Anterior cingulate cortex (tissue), 58 donors: ENCODE measurements around the gene DENND1A.
A peak's percentile ranks its signal among the peaks of the same experiment; 100 is the strongest.
"Not testable (repeated sequence)": the region's sequence is repeated elsewhere in the genome, so short reads cannot be mapped to it uniquely, and the experiment has no call there.

Source experiments
- DNase-seq, 58 donors: peaks; one replicate each; lab custom pipeline; 2025; lab: John Stamatoyannopoulos, UW

DENND1A gene

GRCh38 chr9:123952641-123953495, 22.9 kb upstream of the DENND1A start:
- peak in 5 of 58 donors; percentile 4 to 51 (median 15) for DNase-seq

GRCh38 chr9:123948286-123948685, 18.4 kb upstream of the DENND1A start:
- no peak for DNase-seq

GRCh38 chr9:123947326-123947725, 17.4 kb upstream of the DENND1A start:
- no peak for DNase-seq

GRCh38 chr9:123946101-123946821, 16.3 kb upstream of the DENND1A start:
- no peak for DNase-seq

- DNase-seq = no peak
These were observed 15.6 kb upstream of the DENND1A start for GRCh38 chr9:123945532-123945931.

- DNase-seq = not testable (repeated sequence)
These were observed 14.5 kb upstream of the DENND1A start for GRCh38 chr9:123944464-123944863.

GRCh38 chr9:123943671-123944070, 13.7 kb upstream of the DENND1A start:
- DNase-seq = no peak

- DNase-seq = no peak
These were observed 12.6 kb upstream of the DENND1A start for GRCh38 chr9:123942542-123942941.

- peak in 1 of 58 donors; percentile 1 for DNase-seq
These were observed 11.7 kb upstream of the DENND1A start for GRCh38 chr9:123941524-123942070.

GRCh38 chr9:123940721-123941523, 11.0 kb upstream of the DENND1A start:
- DNase-seq = no peak

- DNase-seq = no peak
These were observed 8.5 kb upstream of the DENND1A start for GRCh38 chr9:123938401-123938800.

GRCh38 chr9:123936575-123936974, 6.6 kb upstream of the DENND1A start:
- DNase-seq = not testable (repeated sequence)

- DNase-seq = no peak
These were observed 3.7 kb upstream of the DENND1A start for GRCh38 chr9:123933440-123934212.

GRCh38 chr9:123929177-123929869, 603 bp downstream of the DENND1A start:
- DNase-seq = peak in 20 of 58 donors; percentile 8 to 66 (median 44)

- DNase-seq = no peak
These were observed 1.3 kb downstream of the DENND1A start for GRCh38 chr9:123928533-123929176.

GRCh38 chr9:123927625-123928532, 2.0 kb downstream of the DENND1A start:
- no peak for DNase-seq

GRCh38 chr9:123926941-123927340, 3.0 kb downstream of the DENND1A start:
- no peak for DNase-seq

GRCh38 chr9:123925819-123926218, 4.1 kb downstream of the DENND1A start:
- DNase-seq = no peak
